Fibroblast of skin of abdomen (primary cell): ENCODE results near the gene MRPL44.

ENCODE experiments used
- DNase-seq: peaks from one replicate; pipeline ENCODE4 v3.0.0-alpha.2; 2013

MRPL44 gene

DNA sequence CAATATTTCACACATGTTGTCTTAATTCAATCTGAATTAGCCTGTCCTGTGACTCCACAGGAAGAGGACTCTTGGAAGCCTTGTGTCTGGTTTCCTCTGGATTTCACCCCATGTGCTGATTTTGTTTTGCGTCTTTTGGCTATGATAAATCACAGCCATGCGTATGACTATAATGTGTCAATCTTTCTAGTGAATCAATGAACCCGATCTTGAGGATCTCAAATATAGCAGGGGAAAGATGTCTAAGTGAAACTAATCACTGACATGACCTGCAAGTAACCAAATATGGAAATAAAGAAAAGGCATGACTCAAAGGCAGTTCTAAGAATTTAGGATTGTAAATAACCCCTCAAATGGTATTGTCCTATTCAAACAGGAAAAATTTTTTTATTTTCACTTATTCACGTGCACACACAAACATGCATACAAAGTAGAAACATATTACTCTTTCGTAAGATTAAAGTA, 20.4 kb upstream of the MRPL44 start:
- DNase-seq, result peak; percentile 40

DNA sequence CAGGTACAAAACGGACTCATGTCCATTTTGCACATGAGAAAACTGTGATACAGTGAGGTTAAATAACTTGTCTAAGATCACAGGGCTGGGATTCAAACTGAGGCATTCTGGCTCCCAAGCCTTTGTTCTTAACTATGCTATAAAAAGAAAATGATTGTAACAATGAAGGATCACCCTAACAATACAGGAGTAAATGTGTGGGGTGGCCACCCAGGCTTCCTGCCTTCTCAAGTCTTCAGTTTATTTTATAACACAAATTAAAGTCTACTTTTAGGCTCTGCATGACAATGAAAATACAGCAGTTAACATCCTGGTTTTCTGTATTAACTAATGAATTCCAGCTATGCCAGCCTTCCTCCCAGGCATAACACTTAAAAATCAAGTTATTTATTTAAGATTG, 19.7 kb upstream of the MRPL44 start:
- no peak for DNase-seq

DNA sequence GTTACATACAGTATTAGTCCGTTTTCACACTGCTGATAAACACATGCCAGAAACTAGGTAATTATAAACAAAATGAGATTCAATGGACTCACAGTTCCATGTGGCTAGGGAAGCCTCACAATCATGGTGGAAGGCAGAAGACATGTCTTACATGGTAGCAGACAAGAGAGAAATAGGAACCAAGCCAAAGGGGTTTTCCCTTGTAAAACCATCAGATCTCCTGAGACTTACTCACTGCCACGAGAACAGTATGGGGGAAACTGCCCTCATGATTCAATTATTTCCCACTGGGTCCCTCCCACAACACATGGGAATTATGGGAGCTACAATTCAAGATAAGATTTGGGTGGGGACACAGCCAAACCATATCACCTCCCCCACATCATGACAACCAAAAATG, 17.8 kb upstream of the MRPL44 start:
- DNase-seq, result peak; percentile 27

DNA sequence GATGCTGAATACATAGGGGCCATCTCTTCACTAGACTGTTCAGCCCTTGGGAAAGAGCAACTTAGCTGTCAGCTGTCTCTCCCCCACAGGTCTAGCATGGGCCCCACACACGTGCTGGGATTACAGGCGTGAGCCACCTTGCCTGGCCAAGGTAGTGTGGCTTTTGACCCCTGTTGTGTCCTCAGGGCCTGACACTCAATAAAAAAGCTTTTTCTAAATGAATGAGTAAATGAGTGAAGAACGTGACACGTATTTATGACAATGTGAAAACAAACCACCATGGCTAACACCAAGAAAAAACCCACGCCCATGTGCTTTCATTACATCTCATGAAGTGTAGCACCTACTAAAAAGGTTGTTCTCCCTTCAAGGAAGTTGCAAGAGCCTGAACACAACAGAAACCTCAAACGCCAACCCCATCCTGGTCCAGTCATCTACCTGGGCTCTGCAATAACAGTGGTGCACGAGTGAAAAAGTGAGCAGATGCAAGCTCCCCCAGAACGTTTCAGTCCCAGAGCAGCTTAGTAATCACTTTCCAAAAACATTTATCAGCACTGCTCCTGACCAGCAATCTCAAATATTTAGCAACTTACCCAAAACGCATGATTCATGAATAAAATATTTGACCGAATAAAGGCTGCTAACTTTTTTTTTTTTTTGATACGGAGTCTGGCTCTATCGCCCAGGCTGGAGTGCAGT, 15.5 kb upstream of the MRPL44 start:
- peak; percentile 91 for DNase-seq

DNA sequence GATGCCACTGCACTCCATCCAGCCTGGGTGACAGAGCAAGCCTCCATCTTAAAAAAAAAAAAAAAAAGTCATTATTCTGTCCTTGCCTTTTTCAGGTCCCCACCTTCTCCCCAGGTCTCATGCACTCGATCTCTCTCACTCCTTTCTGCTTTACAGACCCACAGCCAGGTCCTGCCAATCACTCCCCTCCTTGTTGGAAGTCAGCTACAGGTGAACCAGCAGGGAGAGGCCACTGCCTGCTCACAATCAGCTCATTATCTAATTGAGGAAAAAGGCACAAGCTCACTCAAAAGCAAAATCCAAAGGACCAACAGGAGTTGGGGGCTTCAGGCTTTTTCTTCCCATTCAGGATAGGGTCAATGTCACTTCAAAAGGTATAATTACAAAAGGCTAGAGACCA, 14.1 kb upstream of the MRPL44 start:
- DNase-seq, result no peak

DNA sequence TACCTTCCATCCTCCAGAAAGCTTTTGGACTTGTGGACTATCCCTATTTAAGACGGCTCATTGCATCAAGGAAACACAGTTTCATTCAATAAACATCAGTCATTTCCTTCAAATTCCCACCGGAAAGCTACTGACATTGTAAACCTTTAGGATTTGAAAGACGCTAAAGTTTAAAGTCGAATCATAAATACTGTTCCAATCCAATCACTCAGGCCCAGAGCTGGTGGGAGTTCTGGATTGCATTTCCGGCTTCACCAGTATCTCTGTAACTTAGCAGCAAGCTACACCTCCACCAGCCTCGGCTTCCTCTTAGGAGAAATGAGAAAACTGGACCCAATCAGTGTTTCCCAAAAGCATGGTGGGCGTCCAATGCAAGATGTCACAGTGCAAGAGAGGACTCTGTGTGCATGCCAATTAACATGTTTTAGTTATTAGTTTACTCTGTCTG, 13.7 kb upstream of the MRPL44 start:
- DNase-seq, result peak; percentile 63

DNA sequence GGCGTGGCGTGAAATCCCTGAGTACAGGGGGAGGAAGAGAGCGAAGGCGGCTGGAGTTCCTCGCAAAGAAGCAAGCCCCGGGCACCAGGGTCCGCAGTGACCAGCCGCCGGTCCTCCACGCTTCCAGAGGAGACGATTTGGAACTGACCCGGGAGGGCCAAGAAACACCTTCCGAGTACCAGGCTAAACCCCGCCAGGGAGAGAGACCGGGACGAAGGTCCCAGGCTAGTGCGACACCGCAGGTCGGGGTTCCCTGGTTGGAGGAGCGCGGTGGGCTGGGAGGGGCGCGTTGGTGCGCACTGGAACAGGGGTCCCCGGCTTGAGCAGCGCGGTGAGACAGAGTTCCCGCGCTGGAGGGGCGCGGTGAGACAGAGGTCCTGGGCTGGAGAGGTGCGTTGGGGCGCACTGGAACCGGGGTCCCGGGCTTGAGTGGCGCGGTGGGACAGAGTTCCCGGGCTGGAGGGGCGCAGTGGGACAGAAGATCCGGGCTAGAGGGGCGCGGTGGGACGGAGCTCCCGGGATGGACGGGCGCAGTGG, 13.0 kb upstream of the MRPL44 start:
- DNase-seq, result no peak

DNA sequence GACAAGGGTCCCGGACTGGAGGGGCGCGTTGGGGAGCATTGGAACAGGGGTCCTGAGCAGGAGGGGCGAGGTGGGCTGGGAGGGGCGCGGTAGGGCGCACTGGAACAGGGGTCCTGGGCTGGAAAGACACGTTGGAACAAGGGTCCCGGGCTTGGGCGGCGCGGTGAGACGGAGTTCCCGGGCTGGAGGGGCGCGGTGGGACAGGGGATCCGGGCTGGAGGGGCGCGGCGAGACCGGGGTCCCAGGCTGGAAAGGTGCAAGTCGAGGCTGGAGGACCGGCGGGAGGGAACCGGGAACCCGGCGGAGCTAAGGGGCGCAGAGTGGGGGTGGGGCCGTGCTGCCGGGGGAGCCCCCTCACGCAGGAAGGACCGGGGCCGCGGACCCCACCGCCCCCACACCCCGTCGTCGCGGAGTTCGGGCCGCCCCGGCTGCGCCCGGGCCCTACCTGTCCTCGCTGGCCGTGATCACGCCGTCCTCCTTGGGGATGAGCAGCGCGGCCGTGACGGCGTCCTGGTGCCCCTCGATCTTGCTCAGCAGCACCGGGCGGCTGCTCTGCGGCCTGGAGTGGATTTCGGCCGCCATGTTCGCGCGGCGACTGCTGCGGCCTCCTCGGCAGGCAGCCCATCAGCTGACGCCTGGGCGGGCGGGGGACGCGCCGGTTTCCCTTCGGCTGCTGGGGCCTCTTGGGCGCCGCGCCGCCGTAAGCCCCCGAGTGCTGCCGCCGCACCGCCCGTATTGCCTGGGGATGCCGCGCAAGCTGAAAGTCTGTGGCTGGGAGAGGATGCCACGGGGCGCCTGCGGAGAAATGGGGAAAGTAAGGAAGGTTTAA, 12.3 kb upstream of the MRPL44 start, which contains the start of gene WDFY1:
Gene WDFY1, minus strand, starts transcription at position 633 of the 829 bp plus-strand sequence. Its CDS starts 51 bp downstream, at position 582.
- DNase-seq, result peak; percentile 90

DNA sequence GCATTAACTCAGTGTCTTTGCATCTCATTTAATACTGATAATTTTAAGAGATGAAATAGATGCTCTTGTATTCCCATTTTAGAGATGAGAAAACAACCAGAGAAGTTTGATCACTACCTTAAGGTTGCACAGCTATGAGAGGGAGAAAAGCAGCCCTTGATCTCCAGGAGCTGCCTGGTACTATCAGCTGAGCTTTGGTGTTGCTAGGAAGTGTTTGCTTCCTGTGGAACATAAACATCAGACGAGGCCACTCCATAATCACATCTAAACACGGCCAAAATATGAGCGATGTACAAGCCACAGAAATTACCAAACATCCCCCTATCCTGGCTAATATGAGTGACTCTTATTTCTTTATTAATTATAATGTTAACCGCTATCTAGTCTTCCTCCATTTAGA, 11.5 kb upstream of the MRPL44 start:
- no peak for DNase-seq

DNA sequence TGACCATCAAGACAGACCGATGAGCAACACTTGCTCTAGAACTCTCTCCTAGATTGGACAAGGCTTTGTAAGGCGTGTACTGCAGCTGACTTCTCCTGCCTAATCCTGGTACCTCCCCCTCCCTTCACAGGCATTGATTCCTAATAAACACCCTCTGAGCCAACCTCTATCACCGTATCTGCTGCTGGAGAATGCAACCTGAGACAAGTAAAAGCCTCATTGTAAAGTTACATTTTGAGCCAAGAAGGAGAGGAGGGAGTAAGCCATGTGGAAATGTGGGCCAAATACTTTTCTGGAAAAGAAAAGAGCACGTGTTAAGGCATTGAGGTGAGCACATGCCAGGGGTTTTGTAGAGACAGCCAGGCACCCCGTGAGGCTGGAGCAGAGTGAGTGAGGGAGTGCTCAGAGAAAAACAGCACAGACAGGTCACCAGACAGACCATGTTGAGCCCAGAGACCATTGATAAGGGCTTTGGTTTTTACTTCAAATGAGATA, 9.5 kb upstream of the MRPL44 start:
- no peak for DNase-seq

DNA sequence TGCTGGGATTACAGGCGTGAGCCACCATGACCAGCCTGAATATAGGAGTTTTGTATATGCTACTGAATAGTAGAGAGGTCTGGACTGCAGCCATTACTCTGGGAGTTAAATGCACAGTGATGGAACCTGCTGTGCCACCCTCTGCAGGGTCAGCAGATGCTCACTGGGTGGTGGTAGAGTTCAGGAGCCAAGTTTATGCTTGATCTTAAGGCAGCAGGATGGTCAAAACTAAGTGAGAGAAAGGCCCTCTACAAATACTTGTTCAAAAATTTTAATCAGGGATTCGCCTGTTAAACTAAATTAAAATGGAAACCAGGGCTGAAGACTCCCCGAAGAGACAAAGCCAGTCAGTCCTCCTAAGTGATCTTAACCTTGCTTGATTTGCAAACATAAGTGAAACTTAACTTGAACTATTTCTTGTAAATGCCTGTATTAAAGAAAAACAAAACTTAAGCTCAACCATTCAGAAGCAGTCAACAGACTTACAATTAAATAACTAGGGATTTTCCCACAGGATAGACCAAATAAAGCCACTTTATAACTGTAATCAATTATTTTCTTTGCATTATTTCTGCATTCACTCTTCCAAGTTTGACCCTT, 7.9 kb upstream of the MRPL44 start:
- DNase-seq, result no peak

DNA sequence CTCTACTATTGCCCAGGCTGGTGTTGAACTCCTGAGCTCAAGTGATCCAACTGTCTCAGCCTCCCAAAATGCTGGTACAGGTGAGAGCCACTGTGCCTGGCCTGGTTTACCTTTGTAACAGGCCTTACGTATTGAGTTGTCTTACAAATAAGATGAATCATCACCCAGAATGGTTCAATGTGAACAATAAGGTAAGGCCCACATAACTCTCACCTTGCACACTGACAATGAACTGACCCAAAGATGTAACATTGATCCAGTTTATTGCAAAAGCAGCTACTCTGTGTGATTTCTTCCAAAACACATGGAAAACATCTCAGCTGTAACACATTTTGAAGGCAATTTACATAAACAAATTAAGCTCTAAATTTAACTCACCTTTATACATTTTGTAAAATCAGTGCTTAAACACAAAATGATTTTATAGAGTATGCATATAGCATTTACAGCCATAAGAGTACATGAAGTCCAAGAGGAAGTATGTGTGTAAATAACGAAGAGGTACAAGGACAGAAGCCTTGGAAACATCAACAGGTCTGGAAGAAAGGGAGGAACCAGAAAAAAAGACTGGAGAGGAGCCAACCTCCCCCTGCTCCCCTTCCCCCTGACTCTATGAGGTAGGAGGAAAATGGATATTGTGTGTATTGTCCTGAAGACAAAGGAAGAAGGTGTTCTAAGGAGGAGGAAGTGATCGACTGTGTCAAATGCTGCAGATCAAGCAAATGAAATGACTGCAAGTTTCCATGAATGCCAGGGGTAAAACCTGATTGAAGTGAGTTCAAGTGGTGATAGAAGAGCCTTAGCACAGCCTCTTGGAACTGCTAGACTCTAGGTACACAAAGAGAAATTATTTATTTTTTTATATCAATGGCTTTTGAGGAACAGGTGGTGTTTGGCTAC, 6.6 kb upstream of the MRPL44 start:
- DNase-seq, result no peak

DNA sequence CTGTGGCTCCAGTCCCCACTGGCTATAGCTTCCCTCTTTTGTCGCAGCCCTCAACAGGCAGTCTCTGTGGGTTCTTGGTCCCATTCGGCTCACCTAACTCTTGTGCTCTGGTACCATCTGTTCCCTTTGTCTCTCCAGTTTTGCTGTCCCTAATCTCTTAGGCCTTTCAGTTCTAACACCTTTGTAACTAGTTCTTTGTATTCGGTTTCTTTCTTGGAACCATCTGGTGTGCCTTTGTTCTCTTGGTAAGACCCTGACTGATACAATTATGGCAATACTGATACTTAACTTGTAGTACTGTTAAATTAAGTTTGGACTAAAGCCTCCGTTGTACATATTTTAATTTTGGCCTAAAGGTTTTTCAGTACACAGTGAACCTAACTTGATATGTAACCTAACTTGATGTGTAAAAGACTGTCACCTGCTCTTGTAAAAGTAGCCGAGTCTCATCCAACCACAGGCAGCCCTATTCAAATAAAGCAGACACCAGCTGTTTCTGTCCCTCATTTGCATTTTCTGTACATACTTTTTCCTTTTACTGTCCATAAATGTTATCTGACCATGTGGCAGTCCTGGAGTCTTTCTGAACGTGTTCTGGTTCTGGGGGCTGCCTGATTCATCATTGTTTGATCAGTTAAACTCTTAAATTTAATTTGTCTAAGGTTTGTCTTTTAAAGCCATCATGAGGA, 4.8 kb upstream of the MRPL44 start:
- DNase-seq, result no peak

DNA sequence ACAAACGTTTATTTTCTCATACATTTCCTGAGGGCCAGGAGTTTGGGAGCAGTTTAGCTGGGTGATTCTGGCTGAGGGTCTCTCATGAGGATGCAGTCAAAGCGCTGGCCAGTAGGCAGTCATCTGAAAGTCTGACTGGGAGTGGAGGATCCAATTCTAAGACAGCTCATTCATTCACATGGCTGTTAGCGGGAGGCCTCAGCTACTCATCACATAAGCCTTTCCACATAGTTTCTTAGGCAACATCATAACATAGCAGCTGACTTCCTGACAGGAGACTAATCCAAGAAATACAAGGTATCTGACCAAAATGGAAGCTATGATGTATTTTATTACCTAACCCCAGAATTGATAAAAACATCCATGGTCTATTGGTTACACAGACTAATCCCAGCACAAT, 2.9 kb upstream of the MRPL44 start:
- DNase-seq, result peak; percentile 86

DNA sequence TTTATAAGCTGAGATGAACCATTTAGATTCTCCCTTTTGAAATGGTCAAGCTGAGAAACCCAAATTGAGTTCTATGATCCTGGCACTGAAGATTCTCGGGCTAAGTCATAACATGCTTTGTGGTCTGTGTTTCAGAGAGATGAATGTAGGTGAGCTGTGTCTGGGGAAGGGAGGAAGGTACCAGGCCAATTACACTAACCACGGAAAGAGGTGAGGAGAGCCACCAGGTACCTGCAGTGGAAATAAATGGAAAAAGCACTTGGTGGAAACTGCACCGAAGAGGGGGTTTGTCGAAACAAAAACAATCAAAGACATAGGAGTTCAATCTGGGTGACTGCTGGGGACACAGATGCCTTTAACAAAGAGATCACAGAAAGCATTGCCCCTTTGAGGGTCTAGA, 963 bp upstream of the MRPL44 start:
- no peak for DNase-seq

DNA sequence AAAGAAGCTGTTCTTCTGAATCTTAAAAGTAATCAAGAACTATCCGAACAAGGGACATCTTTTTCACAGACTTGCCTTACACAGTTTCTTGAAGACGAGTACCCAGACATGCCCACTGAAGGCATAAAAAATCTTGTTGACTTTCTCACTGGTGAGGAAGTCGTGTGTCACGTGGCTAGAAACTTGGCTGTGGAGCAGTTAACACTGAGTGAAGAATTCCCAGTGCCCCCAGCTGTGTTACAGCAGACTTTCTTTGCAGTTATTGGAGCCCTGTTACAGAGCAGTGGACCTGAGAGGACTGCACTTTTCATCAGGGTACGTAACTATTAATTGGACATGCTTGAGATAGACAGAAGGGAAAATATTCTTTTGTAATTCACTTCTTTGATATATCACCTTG, 2.4 kb downstream of the MRPL44 start:
- DNase-seq, result no peak

DNA sequence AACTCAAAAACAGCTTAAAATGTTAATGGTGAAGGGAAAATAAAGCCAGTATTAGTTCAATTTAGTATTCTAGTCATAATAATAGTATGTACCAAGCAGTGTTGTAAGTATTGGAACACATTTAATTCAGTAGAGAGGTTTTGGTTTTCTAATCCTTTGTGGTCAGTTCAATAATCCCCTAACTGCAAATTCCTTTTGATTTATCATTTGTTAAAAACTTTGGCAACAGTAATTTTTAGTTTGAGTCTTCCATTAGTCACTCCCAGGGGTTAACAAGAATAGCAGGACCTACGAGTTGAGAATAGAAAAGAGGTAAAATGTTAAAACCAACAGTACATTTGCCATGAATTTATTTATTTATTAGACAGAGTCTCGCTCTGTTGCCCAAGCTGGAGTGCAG, 10.7 kb downstream of the MRPL44 start:
- DNase-seq, result peak; percentile 84

DNA sequence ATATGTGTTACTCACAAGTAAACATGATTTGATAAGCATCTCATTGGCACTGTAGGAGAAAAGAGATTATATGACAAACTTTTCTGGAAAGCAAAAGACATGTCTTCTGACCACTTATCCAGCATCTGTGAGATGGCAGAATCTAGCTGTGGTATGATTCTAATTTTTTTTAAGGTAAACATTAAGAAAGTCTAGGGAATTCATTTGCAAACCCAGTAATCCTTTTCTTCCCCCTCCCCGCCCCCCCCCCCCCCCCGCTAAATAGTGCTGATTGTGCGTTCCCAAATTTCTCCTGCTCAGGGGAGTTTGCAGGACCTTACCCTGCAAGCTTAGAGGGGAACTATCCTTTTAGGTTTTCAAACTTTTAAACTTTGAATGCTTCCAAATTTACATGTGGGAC, 12.1 kb downstream of the MRPL44 start:
- no peak for DNase-seq

DNA sequence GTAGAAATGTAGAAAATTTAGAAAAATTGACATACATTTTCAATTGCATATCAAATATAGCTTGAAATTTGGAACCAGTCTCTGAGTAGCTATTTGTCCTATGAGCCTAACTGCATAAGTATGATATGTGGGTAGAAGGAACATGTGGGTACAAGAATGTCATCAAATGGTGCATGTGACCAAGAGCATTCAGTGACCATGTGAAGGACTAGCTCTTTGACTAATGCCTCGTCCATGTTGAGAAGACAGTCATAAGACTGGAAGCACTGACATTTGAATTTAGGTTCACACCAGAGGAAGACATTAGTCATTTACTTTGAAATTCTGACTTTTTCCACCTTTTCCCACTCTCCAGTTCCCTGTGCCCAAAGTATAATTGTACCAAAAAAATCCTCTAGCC, 12.6 kb downstream of the MRPL44 start:
- DNase-seq, result no peak

DNA sequence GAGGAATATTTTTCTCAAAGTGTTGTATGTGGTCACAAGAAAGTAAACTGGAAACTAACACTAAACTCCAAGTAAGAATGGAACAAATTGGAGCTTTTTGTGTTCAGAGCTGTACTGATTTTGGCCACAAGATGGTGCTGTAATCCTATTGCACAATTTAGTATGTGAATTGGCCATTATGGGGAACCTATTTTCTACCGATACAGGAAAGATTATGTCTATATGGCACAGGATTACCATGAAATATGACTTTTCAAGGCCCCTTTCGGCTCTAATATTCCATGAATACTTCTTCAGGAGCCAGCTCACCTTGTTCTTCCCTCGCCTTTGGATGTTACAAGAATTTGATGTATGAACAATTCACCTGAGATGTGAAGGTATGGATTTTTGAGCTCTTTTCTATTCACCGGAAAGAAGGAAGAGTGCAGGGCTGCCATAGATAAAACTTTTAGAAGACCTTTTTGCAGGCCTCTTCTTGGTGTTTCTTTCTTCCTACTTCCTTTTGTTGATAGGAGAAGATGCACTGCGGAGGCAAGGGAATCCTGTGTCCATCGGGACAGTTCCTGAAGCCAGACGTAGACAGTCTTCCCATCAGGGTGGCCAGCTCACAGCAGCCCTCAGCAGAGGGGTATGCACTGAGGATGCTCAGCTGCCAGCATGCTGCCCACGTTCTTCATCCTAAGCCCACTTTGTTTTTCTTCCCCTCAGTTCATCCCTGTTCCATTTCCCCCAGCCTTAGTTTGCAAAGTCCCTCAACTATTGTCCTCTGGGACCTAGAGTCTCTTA, 13.3 kb downstream of the MRPL44 start:
- peak; percentile 56 for DNase-seq
